ENCODE data around the gene ZNF549. TPM values are rescaled to one million over a fixed set of nuclear protein-coding genes. Genes with fewer than 3 reads are reported as not detected.
A peak's percentile ranks its signal among the peaks of the same experiment; 100 is the strongest.

ZNF549 gene
- total and polyA plus RNA-seq, 10 of the 15 experiments (the other 5 are each of a cell fraction or from before 2014, with no cell fraction given) = 0.73 to 4.0 (median 2.3) TPM

DNA sequence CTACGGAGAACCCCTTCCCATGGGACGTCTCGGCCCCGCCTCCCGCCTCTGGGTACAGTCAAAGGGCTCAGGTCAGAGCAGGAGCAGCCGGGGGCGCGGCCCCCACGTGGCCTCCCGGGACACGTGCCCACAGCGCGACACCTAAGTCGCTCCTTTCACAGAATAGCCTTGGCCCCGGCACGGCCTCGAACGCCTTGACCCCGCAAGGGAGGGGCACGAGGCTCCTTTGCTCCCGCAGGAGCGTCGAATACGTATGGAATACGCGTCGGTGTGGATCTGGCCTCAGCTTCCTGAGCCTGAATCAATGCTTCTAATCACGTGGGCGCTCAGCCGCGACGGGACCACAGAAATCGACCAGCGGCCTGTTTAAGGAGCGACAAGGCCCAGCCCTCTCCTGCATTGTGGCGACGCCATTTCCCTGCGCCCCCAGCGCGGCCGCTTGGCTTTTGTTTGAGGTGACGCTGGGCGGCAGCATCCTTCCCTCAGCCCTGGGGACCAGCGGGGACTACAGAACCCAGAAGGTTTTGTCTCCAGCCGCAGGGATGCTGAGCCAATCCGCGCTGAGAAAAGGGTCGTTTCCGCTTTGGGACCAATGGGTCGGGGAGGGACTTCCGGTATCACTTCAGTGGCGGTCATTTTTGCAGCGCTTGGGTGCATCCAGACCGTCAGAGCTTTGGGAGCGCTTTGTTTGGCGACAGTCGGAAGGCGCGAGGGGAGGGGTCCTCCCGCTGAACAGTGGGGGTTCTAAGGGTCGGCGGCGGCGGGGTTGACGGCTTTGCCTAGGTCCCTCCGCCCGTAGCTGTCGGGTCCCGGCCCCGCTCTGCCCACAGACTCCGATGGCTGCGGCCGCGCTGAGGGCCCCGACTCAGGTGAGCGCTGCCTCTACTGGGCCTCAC is 56.6 kb downstream of the ZNF549 start, which contains the start of gene ZIK1 (continued):
- TF ChIP-seq, protein P1, sequence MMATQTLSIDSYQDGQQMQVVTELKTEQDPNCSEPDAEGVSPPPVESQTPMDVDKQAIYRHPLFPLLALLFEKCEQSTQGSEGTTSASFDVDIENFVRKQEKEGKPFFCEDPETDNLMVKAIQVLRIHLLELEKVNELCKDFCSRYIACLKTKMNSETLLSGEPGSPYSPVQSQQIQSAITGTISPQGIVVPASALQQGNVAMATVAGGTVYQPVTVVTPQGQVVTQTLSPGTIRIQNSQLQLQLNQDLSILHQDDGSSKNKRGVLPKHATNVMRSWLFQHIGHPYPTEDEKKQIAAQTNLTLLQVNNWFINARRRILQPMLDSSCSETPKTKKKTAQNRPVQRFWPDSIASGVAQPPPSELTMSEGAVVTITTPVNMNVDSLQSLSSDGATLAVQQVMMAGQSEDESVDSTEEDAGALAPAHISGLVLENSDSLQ (IDR thresholded peaks at IDR 0.05) = 0 out of 2 replicates have a peak, but pooled peaks have one; percentile 15
- TF ChIP-seq ETV6 (conservative IDR thresholded peaks at IDR 0.05 in 1 of 2, IDR thresholded peaks at IDR 0.05 in 1 of 2; ENCODE audit: borderline replicate concordance in 1 of 2, low read depth in 1 of 2) (no peak), NFXL1 (IDR thresholded peaks at IDR 0.05; ENCODE audit: borderline replicate concordance) (no peak), USF2 (IDR thresholded peaks at IDR 0.05; ENCODE audit: borderline replicate concordance, low read depth, low read length) (no peak), SIX5 (IDR thresholded peaks at IDR 0.05; ENCODE audit: low read depth, low read length, severe bottlenecking) (peak; percentile 60), ELK1 (IDR thresholded peaks at IDR 0.05; ENCODE audit: low read depth, low read length) (0 out of 2 replicates have a peak, but pooled peaks have one; percentile 8), GABPA (IDR thresholded peaks at IDR 0.05; ENCODE audit: low read depth) (peak; percentile 94), HCFC1 (IDR thresholded peaks at IDR 0.05; ENCODE audit: low read length) (peak; percentile 79), NFYA (IDR thresholded peaks at IDR 0.05; ENCODE audit: borderline replicate concordance, low read depth, low read length) (no peak), TARDBP (IDR thresholded peaks at IDR 0.05; ENCODE audit: borderline replicate concordance) (0 out of 2 replicates have a peak, but pooled peaks have one; percentile 45), ESRRA (IDR thresholded peaks at IDR 0.05; ENCODE audit: low read length) (no peak), ZSCAN29 (IDR thresholded peaks at IDR 0.05) (no peak), KLF5 (IDR thresholded peaks at IDR 0.05; ENCODE audit: partially characterized antibody) (peak; percentile 57)
- TF ChIP-seq, protein P2, sequence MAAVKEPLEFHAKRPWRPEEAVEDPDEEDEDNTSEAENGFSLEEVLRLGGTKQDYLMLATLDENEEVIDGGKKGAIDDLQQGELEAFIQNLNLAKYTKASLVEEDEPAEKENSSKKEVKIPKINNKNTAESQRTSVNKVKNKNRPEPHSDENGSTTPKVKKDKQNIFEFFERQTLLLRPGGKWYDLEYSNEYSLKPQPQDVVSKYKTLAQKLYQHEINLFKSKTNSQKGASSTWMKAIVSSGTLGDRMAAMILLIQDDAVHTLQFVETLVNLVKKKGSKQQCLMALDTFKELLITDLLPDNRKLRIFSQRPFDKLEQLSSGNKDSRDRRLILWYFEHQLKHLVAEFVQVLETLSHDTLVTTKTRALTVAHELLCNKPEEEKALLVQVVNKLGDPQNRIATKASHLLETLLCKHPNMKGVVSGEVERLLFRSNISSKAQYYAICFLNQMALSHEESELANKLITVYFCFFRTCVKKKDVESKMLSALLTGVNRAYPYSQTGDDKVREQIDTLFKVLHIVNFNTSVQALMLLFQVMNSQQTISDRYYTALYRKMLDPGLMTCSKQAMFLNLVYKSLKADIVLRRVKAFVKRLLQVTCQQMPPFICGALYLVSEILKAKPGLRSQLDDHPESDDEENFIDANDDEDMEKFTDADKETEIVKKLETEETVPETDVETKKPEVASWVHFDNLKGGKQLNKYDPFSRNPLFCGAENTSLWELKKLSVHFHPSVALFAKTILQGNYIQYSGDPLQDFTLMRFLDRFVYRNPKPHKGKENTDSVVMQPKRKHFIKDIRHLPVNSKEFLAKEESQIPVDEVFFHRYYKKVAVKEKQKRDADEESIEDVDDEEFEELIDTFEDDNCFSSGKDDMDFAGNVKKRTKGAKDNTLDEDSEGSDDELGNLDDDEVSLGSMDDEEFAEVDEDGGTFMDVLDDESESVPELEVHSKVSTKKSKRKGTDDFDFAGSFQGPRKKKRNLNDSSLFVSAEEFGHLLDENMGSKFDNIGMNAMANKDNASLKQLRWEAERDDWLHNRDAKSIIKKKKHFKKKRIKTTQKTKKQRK (IDR thresholded peaks at IDR 0.05; ENCODE audit: low read depth, low read length) = 0 out of 2 replicates have a peak, but pooled peaks have one; percentile 17
- TF ChIP-seq, protein P3, sequence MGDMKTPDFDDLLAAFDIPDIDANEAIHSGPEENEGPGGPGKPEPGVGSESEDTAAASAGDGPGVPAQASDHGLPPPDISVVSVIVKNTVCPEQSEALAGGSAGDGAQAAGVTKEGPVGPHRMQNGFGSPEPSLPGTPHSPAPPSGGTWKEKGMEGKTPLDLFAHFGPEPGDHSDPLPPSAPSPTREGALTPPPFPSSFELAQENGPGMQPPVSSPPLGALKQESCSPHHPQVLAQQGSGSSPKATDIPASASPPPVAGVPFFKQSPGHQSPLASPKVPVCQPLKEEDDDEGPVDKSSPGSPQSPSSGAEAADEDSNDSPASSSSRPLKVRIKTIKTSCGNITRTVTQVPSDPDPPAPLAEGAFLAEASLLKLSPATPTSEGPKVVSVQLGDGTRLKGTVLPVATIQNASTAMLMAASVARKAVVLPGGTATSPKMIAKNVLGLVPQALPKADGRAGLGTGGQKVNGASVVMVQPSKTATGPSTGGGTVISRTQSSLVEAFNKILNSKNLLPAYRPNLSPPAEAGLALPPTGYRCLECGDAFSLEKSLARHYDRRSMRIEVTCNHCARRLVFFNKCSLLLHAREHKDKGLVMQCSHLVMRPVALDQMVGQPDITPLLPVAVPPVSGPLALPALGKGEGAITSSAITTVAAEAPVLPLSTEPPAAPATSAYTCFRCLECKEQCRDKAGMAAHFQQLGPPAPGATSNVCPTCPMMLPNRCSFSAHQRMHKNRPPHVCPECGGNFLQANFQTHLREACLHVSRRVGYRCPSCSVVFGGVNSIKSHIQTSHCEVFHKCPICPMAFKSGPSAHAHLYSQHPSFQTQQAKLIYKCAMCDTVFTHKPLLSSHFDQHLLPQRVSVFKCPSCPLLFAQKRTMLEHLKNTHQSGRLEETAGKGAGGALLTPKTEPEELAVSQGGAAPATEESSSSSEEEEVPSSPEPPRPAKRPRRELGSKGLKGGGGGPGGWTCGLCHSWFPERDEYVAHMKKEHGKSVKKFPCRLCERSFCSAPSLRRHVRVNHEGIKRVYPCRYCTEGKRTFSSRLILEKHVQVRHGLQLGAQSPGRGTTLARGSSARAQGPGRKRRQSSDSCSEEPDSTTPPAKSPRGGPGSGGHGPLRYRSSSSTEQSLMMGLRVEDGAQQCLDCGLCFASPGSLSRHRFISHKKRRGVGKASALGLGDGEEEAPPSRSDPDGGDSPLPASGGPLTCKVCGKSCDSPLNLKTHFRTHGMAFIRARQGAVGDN (IDR thresholded peaks at IDR 0.05) = peak; percentile 56; the same call in 1 of the 2 replicates
- TF ChIP-seq, protein P4, sequence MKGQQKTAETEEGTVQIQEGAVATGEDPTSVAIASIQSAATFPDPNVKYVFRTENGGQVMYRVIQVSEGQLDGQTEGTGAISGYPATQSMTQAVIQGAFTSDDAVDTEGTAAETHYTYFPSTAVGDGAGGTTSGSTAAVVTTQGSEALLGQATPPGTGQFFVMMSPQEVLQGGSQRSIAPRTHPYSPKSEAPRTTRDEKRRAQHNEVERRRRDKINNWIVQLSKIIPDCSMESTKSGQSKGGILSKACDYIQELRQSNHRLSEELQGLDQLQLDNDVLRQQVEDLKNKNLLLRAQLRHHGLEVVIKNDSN (IDR thresholded peaks at IDR 0.05; ENCODE audit: borderline replicate concordance, extremely low read length, insufficient read depth, low read depth, low read length) = peak; percentile 46

Measured in GM12878 (cell line).